ENCODE data around the gene IFIT2.
A peak's percentile ranks its signal among the peaks of the same experiment; 100 is the strongest.
"Not testable (repeated sequence)": the region's sequence is repeated elsewhere in the genome, so short reads cannot be mapped to it uniquely, and the experiment has no call there.

The IFIT2 gene

GRCh38 chr10:89335226-89335625 lies 33.4 kb downstream of the IFIT2 start:
- intact Hi-C loops (cut with DNase I) = loop anchor here (5.0 kb wide), 1 partner anchor 33 kb away; the partner anchor contains the start of gene IFIT2
- peak in 1 of 10 donors; percentile 5 for DNase-seq

- intact Hi-C loops (cut with DNase I) = loop anchor here (5.0 kb wide), 1 partner anchor 34 kb away; the partner anchor contains the start of gene IFIT2
These were observed 34.4 kb downstream of the IFIT2 start for GRCh38 chr10:89336241-89336640.

GRCh38 chr10:89337484-89337883 lies 35.6 kb downstream of the IFIT2 start:
- intact Hi-C loops (cut with DNase I) = loop anchor here (5.0 kb wide), 1 partner anchor 35 kb away; the partner anchor contains the start of gene IFIT2
- DNase-seq = peak in 1 of 10 donors; percentile 57

More at GRCh38 chr10:89336241-89336640, 34.4 kb downstream of the IFIT2 start:
- no peak for DNase-seq

GRCh38 chr10:89338713-89339112 lies 36.9 kb downstream of the IFIT2 start:
- DNase-seq = no peak
- intact Hi-C loops (cut with DNase I) = loop anchor here (5.0 kb wide), 1 partner anchor 36 kb away; the partner anchor contains the start of gene IFIT2

GRCh38 chr10:89339875-89340274 lies 38.0 kb downstream of the IFIT2 start:
- peak in 1 of 10 donors; percentile 69 for DNase-seq
- intact Hi-C loops (cut with DNase I) = loop anchor here (5.0 kb wide), 1 partner anchor 38 kb away; the partner anchor contains the start of gene IFIT2

GRCh38 chr10:89341649-89342048 lies 39.8 kb downstream of the IFIT2 start:
- no peak for DNase-seq
- intact Hi-C loops (cut with DNase I) = no loop called here

DNA sequence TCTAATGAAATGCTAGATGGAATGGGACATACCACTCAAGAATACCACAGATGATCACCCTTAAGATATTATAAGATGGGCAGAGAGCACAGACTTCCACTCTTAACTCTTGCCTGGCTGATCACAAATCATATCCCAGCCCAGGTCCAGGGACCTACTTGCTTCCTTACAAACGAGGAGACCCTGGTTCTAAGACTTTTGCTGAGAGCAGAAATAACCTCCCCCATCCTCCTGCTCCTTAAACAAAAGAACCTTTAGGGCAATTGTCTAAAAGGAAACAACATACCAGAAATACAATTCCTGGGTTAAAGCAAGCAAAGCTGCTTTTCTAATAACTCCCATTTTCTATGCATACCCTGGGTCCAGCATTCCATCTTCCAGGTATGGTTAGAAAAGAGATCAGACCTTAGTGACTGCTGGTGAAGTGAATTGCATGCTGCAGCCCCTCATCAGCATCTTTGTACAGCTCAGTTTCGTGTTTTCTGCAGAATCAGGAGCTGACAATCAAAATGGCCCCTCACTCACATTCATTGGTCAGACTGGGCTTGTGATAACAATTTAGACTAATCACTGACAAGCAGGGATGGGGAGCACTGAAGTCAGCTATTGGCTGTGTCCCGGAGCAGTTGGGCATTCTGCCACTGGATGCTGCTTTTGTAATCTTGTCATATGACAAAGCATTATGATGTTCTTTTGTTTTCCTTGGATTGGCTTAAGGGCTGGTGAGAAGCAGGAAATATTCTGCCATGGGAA lies 40.5 kb downstream of the IFIT2 start:
- peak; percentile 77 to 98 (median 87) for DNase-seq
- intact Hi-C loops (cut with DNase I) = no loop called here

GRCh38 chr10:89343089-89343767 lies 41.4 kb downstream of the IFIT2 start:
- DNase-seq = peak in 1 of 10 donors; percentile 30
- intact Hi-C loops (cut with DNase I) = no loop called here

DNA sequence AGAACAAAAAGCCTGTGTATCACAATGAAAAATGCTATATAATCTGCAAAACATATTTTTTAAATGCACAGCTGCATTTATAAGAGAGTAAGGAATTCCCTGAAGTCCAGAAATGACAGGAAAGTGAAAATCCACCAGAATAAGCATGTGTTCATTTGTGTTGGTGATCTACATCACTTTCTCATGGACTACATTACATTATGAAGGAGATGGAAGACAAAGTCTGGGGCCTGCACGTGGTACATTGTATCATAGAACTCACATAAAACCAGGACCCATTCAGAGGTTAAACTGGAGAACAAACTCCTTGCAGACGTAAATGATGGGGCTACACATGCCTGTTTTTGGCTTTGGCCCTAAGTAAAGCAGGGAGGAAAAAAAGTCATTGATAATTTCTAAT lies 42.3 kb downstream of the IFIT2 start:
- DNase-seq = no peak
- intact Hi-C loops (cut with DNase I) = no loop called here

GRCh38 chr10:89345367-89346000 lies 43.6 kb downstream of the IFIT2 start:
- intact Hi-C loops (cut with DNase I) = no loop called here
- no peak for DNase-seq

- peak in 1 of 10 donors; percentile 14 for DNase-seq
- intact Hi-C loops (cut with DNase I) = no loop called here
These were observed 44.8 kb downstream of the IFIT2 start for GRCh38 chr10:89346405-89347254.

- DNase-seq = no peak
- intact Hi-C loops (cut with DNase I) = no loop called here
These were observed 46.0 kb downstream of the IFIT2 start for GRCh38 chr10:89347701-89348457.

DNA sequence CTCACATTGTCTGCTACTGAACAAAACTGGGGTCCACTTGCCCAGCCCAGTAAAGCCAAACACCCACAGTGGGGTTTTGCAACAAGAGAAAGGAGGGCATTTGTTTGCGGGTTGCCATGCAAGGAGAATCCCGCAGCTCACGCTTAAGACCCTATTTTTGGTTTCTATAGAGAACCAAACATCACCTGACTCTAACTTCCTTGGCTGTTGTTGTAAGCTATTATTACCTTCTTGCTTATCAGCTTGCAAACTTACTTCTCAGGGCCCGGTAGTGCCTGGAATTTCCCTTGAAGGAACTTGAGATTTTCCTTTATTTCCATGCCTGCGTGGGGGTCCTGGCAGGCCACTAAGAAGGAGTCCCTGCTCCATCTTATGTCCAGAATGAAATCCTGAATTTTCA lies 46.6 kb downstream of the IFIT2 start:
- intact Hi-C loops (cut with DNase I) = no loop called here

GRCh38 chr10:89348975-89349374 lies 47.1 kb downstream of the IFIT2 start:
- DNase-seq = no peak
- intact Hi-C loops (cut with DNase I) = no loop called here

More for the DNA sequence above, 46.6 kb downstream of the IFIT2 start:
- DNase-seq = no peak

- intact Hi-C loops (cut with DNase I) = not testable (repeated sequence)
- peak in 2 of 10 donors; percentile 54 to 81 for DNase-seq
These were observed 48.9 kb downstream of the IFIT2 start for GRCh38 chr10:89350631-89351315.

DNA sequence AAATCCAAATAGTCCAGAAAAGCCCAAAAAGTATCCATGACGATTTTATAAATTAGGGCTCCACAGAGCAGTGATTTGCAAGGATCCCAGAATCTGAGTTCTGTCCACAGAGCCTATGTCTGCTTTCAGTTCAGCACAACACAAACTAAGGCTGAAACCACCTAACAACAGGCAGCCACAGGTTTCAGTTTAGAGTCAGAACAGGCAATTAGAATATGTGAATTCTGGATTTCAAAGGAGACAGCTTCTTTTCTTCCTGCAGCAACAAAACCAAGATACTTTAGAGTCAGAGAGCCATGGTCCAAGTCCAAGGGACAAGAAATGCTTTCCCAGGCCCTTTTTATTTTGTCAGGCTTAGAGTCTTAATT lies 49.5 kb downstream of the IFIT2 start:
- DNase-seq = no peak
- intact Hi-C loops (cut with DNase I) = no loop called here

DNA sequence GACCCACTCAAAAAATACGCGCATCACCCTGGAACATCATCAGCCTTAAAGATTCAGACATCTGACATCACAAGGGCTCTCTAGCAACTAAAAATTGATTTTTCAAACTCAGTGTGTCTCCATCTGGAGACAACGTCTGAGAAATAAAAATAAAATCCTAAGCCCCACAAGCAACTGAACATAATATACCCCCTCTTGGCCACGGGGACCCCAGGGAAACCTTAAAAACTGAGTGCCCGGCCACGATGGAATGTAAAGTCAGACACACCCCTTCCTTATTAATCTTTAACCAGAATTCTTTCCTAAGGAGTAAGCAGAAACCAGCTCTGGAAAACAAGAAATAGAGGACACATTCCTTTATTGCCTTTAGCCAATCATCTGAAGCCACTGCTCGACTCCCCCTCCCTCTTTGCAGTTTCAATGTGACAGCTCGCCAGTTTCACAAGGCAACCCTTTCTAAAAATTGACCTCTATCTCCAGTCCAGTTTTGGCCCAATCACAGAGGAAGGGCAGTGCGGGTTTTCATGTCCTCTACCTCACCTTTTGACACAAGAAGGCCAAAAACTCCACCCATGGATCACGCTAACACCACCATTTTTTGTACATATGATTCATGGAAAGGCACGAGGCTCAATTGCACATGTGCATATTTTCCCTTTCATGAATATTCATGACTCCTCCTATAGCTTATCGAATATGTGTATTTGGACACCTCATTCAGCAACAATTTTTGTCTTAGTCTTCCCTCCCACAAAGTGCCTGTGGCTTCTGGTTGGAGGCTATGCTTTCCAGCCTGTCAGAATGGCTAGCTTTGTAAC lies 50.1 kb downstream of the IFIT2 start:
- intact Hi-C loops (cut with DNase I) = no loop called here
- peak in 1 of 10 donors; percentile 20 for DNase-seq

GRCh38 chr10:89352802-89353201 lies 51.0 kb downstream of the IFIT2 start:
- DNase-seq = no peak
- intact Hi-C loops (cut with DNase I) = no loop called here
